Mucosa of gallbladder (tissue), 1 donor: ENCODE results near the gene SLAMF9. TPM values are rescaled to one million over a fixed set of nuclear protein-coding genes. Genes with fewer than 3 reads are reported as not detected.

Source experiments
- DNase-seq: peaks from one replicate; pipeline ENCODE4 v3.0.0-alpha.2; 2020; ENCODE audit warnings: low spot score
- total RNA-seq: library from RNA; stranded (reverse); gene quantifications from one replicate; pipeline ENCODE4 v1.2.1, GENCODE V29; 2021
- donor health status: DM: no; HTN: no; CAD: no.

Gene SLAMF9
- total RNA-seq, 1 donor from 2014 or later, result not detected

- no peak for DNase-seq
These were observed 23.5 kb upstream of the SLAMF9 start for GRCh38 chr1:159977364-159978106.

GRCh38 chr1:159974350-159974965, 20.4 kb upstream of the SLAMF9 start:
- no peak for DNase-seq

- DNase-seq, result no peak
These were observed 19.4 kb upstream of the SLAMF9 start for GRCh38 chr1:159973350-159973940.

GRCh38 chr1:159972443-159973205, 18.6 kb upstream of the SLAMF9 start:
- no peak for DNase-seq

- DNase-seq, result peak; percentile 72
These were observed 16.9 kb upstream of the SLAMF9 start for GRCh38 chr1:159970932-159971342.

GRCh38 chr1:159968901-159969300, 14.9 kb upstream of the SLAMF9 start:
- DNase-seq, result no peak

GRCh38 chr1:159965263-159965662, 11.2 kb upstream of the SLAMF9 start:
- DNase-seq, result no peak

GRCh38 chr1:159964144-159964543, 10.1 kb upstream of the SLAMF9 start:
- no peak for DNase-seq

- DNase-seq, result no peak
These were observed 8.1 kb upstream of the SLAMF9 start for GRCh38 chr1:159962176-159962575.

GRCh38 chr1:159961636-159962035, 7.6 kb upstream of the SLAMF9 start:
- DNase-seq, result no peak

GRCh38 chr1:159960721-159961381, 6.8 kb upstream of the SLAMF9 start:
- peak; percentile 58 for DNase-seq

- peak; percentile 23 for DNase-seq
These were observed 5.4 kb upstream of the SLAMF9 start for GRCh38 chr1:159959451-159959850.

GRCh38 chr1:159958719-159959380, 4.8 kb upstream of the SLAMF9 start:
- DNase-seq, result no peak

GRCh38 chr1:159957824-159958268, 3.8 kb upstream of the SLAMF9 start:
- DNase-seq, result no peak

- no peak for DNase-seq
These were observed 1.4 kb upstream of the SLAMF9 start for GRCh38 chr1:159955456-159955855.

GRCh38 chr1:159952932-159953331, 1.1 kb downstream of the SLAMF9 start:
- DNase-seq, result no peak

GRCh38 chr1:159951551-159951950, 2.5 kb downstream of the SLAMF9 start:
- no peak for DNase-seq

- no peak for DNase-seq
These were observed 3.0 kb downstream of the SLAMF9 start for GRCh38 chr1:159951016-159951415.

GRCh38 chr1:159949981-159950381, 4.1 kb downstream of the SLAMF9 start:
- no peak for DNase-seq

GRCh38 chr1:159949123-159949522, 4.9 kb downstream of the SLAMF9 start:
- DNase-seq, result no peak

GRCh38 chr1:159947942-159948341, 6.1 kb downstream of the SLAMF9 start:
- DNase-seq, result no peak
